ENCODE data around the gene PCBP3. TPM values are rescaled to one million over a fixed set of nuclear protein-coding genes. Genes with fewer than 3 reads are reported as not detected.

The PCBP3 gene
- total RNA-seq, 6 experiments from 2014 or later, result not detected

DNA sequence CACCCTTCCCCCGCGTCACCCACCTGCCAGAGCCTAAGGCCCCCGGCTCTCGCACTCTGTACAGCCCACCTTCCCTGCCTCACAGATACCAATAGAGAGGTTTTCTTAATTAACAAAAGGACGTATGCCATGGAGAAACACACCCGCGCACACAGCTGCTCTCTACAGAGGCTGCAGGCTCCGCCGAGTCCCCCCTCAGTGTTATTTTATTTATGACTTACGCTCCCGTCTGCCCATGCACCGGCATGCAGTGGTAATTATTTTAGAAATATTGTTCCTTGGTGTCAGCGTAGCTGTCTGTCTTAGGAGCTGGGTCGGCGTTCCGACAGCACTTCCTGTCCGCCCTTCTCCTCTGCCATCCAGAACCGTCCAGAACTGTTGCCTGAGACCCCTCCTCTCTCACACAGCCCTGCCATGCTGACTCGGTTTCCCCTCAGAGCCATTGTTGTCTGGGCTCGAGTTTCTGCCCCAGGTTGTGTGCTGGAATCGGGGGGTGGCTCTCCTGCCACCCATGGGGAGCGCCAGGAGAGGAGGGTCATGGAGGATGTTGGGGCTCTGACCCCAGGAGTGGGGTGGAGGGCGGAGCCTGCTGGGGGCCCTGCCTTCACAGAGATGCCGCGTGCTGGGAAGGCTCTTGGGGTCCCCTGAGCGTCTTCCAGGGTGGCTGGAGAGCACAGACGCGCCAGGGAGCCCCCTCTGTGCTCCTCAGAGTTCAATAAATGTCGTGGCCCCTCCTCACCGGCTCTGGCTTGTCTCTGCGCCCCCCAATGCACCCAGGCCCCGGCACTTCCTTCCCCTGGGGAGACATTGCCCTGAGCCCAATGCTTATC lies 298.4 kb downstream of the PCBP3 start:
- H3K9me3 Mint-ChIP-seq, result no peaks in the 10 kb centered on the region
- H3K4me1 Mint-ChIP-seq (ENCODE audit: low read depth), result no peaks in the 10 kb centered on the region
- TF ChIP-seq, protein P1, sequence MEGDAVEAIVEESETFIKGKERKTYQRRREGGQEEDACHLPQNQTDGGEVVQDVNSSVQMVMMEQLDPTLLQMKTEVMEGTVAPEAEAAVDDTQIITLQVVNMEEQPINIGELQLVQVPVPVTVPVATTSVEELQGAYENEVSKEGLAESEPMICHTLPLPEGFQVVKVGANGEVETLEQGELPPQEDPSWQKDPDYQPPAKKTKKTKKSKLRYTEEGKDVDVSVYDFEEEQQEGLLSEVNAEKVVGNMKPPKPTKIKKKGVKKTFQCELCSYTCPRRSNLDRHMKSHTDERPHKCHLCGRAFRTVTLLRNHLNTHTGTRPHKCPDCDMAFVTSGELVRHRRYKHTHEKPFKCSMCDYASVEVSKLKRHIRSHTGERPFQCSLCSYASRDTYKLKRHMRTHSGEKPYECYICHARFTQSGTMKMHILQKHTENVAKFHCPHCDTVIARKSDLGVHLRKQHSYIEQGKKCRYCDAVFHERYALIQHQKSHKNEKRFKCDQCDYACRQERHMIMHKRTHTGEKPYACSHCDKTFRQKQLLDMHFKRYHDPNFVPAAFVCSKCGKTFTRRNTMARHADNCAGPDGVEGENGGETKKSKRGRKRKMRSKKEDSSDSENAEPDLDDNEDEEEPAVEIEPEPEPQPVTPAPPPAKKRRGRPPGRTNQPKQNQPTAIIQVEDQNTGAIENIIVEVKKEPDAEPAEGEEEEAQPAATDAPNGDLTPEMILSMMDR (IDR thresholded peaks at IDR 0.05), result no peak
- DNase-seq, result no peak
- H3K27me3 Mint-ChIP-seq (ENCODE audit: insufficient read depth), result peaks cover 23% of the 10 kb centered on the region
- H3K27ac Mint-ChIP-seq, result no peak overlapping the region
- H3K36me3 Mint-ChIP-seq (ENCODE audit: low read depth), result no peaks in the 10 kb centered on the region
- H3K4me3 Mint-ChIP-seq, result no peak overlapping the region

DNA sequence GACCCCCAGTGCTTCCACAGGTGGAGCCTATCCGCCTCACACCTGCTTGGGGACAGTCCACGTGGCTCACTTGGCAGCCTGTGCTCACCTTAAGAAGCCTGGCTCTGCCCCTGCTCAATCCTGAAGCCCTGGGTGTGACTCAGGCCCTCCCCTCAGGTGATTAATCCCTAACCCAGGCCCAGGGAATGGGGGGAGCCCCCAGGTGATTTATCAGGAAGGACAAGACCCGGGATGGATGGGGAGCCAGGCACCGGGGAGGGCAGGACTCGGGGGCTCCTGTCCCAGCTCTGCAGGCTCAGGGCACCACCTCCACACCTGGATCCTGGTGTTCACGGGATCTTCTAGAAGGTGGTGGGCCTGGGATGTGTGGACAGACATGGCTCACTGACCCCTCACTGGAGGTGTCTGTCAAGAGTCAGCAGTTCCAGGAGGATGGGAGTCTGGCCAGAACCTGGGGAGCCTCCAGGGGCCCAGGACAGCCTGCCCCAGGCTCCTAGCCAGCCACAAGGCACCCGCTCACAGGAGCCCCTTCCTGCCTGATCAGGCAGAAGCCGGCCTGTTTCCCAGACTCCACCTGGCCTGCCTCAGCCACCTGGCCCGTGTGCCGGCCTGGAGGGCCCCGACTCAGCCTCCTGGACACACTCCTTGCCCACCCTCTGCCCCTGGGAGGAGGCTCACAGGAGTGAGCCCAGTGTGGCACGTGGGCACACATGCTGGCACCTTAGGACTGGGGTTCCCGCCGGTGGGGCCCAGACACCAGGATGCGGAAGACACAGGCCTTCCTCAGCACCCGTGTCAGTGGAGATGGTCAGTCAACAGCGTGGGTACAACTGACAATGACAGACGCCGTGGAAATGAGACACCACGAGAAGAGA lies 299.5 kb downstream of the PCBP3 start:
- H3K4me3 Mint-ChIP-seq, result no peak overlapping the region
- no peaks in the 10 kb centered on the region for H3K36me3 Mint-ChIP-seq (ENCODE audit: low read depth)
- TF ChIP-seq, protein P1 (IDR thresholded peaks at IDR 0.05), result no peak
- no peak overlapping the region for H3K27ac Mint-ChIP-seq
- H3K4me1 Mint-ChIP-seq (ENCODE audit: low read depth), result no peaks in the 10 kb centered on the region
- DNase-seq, result no peak
- no peaks in the 10 kb centered on the region for H3K9me3 Mint-ChIP-seq
- H3K27me3 Mint-ChIP-seq (ENCODE audit: insufficient read depth), result peaks cover 21% of the 10 kb centered on the region

DNA sequence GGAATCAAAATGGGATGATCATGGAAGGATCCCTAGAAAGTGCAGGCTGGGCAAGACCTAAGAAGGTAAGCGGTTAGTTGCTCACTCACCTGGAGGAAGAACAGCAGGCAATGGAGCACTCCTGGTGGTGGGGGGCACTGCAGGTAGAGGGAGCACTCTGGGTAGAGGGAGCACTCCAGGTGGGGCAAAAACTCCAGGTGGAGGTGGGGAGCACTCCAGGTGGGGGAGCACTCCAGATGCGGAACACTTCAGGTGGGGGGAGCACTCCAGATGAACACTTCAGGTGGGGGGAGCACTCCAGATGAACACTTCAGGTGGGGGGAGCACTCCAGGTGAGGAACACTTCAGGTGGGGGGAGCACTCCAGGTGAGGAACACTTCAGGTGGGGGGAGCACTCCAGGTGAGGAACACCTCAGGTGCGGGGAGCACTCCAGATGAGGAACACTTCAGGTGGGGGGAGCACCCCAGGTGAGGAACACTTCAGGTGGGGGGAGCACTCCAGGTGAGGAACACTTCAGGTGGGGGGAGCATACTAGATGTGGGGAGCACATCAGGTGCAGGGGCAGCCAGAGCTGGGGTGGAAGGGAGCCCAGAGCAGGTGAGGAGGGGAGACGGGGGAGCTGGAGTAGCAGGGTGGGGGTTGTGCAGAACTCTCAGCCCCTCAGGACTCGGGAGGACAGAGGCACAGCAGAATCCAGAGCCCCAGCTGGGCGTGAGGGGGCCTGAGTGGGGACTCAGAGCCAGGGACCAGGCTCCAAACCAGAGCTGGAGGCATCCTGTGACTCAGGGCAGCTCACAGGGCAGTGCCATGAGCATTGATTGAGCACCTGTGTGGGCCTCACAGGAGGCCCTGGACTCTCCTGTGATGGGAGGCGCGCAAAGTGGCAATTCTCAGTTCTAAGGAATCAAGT lies 300.4 kb downstream of the PCBP3 start:
- peaks cover 23% of the 10 kb centered on the region for H3K27me3 Mint-ChIP-seq (ENCODE audit: insufficient read depth)
- H3K4me1 Mint-ChIP-seq (ENCODE audit: low read depth), result no peaks in the 10 kb centered on the region
- H3K36me3 Mint-ChIP-seq (ENCODE audit: low read depth), result no peaks in the 10 kb centered on the region
- TF ChIP-seq, protein P1 (IDR thresholded peaks at IDR 0.05), result no peak
- DNase-seq, result no peak
- H3K27ac Mint-ChIP-seq, result no peak overlapping the region
- H3K9me3 Mint-ChIP-seq, result no peaks in the 10 kb centered on the region
- H3K4me3 Mint-ChIP-seq, result no peak overlapping the region

DNA sequence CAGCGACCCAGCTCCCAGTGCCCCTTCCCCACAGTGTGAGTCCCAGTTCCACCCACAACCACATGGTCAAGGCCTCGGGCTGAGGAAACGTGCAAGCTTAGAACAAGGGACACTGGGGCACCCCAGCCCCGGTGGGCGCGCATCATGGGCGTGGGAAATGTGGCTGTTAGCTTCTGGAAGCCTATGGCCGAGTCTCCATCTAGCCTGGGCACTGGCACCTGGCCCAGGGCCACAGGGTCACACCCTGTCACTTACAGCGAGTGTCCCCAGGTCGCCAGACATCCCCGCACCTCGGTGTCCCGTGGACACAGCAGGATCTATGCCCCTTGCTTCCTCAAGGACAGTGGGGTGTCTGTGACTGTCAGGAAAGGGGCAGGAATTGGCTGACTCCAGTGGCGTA lies 301.1 kb downstream of the PCBP3 start:
- H3K4me1 Mint-ChIP-seq (ENCODE audit: low read depth), result no peaks in the 10 kb centered on the region
- H3K4me3 Mint-ChIP-seq, result no peak overlapping the region
- H3K27ac Mint-ChIP-seq, result no peak overlapping the region
- H3K36me3 Mint-ChIP-seq (ENCODE audit: low read depth), result no peaks in the 10 kb centered on the region
- peaks cover 21% of the 10 kb centered on the region for H3K27me3 Mint-ChIP-seq (ENCODE audit: insufficient read depth)
- no peaks in the 10 kb centered on the region for H3K9me3 Mint-ChIP-seq
- TF ChIP-seq, protein P1 (IDR thresholded peaks at IDR 0.05), result no peak
- DNase-seq, result no peak

All from HFFc6 (cell line).